ENCODE results near the gene PKP1. TPM values are rescaled to one million over a fixed set of nuclear protein-coding genes. Genes with fewer than 3 reads are reported as not detected.
"Not testable (repeated sequence)": the region's sequence is repeated elsewhere in the genome, so short reads cannot be mapped to it uniquely, and the experiment has no call there.

PKP1 gene
- total and polyA plus RNA-seq, 2 donors from 2014 or later, result 0.47 to 0.63 TPM

GRCh38 chr1:201254625-201255478, 28.5 kb upstream of the PKP1 start:
- Histone ChIP-seq H3K27me3 (ENCODE audit: control insufficient read depth, insufficient read depth, low read length) (no peaks in the 10 kb centered on the region), H3K9me3 (ENCODE audit: control insufficient read depth in 2 of 3, insufficient read depth in 1 of 3, low read length in 3 of 3) (no peaks in the 10 kb centered on the region), H3K4me1 (ENCODE audit: control insufficient read depth in 2 of 3, insufficient read depth in 2 of 3, low read depth in 1 of 3, low read length in 3 of 3) (no peaks in the 10 kb centered on the region), H3K4me3 (ENCODE audit: low read length in 3 of 3) (no peak overlapping the region), H3K27ac (ENCODE audit: low read depth in 2 of 2, low read length in 2 of 2) (no peak overlapping the region), H3K9ac (ENCODE audit: low read length in 3 of 3) (no peak overlapping the region), H3K36me3 (ENCODE audit: control insufficient read depth in 2 of 3, insufficient read depth in 3 of 3, low read length in 3 of 3) (no peaks in the 10 kb centered on the region)
- TF ChIP-seq, protein P1, sequence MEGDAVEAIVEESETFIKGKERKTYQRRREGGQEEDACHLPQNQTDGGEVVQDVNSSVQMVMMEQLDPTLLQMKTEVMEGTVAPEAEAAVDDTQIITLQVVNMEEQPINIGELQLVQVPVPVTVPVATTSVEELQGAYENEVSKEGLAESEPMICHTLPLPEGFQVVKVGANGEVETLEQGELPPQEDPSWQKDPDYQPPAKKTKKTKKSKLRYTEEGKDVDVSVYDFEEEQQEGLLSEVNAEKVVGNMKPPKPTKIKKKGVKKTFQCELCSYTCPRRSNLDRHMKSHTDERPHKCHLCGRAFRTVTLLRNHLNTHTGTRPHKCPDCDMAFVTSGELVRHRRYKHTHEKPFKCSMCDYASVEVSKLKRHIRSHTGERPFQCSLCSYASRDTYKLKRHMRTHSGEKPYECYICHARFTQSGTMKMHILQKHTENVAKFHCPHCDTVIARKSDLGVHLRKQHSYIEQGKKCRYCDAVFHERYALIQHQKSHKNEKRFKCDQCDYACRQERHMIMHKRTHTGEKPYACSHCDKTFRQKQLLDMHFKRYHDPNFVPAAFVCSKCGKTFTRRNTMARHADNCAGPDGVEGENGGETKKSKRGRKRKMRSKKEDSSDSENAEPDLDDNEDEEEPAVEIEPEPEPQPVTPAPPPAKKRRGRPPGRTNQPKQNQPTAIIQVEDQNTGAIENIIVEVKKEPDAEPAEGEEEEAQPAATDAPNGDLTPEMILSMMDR (IDR thresholded peaks at IDR 0.05; ENCODE audit: borderline replicate concordance, extremely low read depth, insufficient read depth), result peak; percentile 90
- no peak for FAIRE-seq
- DNase-seq, result peak; percentile 56 to 85 (median 80)
- intact Hi-C loops (cut with DNase I), result loop anchor here (5.0 kb wide), 1 partner anchor 107 kb away; no protein-coding TSS in a partner anchor

DNA sequence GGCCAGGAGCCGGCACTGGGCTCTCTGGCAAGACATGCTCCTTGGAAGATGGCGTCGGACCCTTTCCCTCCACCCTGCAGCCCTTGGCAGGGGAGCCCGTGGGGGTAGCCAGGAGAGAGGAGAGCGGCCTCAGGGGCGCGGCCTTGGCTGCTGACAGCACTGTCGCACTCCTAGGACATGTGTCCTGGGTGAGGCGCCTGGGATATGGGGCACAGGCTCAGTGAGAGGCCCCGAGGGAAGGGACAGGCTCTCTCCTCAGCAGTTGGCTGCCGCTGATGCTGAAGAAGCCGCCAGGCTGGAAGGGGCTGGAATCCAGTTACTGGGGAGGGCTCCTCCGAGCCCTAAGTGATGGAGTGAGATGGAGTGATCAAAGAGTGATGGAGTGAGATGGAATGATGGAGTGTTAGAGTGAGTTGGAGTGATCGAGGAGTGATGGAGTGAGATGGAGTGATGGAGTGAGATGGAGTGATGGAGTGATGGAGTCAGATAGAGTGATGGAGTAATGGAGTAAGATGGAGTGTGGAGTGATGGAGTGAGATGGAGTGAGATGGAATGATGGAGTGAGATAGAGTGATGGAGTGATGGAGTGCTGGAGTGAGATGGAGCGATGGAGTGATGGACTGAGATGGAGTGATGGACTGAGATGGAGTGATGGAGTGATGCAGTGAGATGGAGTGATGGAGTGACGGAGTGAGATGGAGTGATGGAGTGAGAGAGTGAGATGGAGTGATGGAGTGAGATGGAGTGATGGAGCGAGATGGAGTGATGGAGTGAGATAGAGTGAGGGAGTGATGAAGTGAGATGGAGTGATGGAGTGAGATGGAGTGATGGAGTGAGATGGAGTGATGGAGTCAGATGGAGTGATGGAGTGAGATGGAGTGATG, 27.6 kb upstream of the PKP1 start:
- no peaks in the 10 kb centered on the region for H3K9me3 ChIP-seq (ENCODE audit: control insufficient read depth in 2 of 3, insufficient read depth in 1 of 3, low read length in 3 of 3)
- peaks cover 2% of the 10 kb centered on the region for H3K27me3 ChIP-seq (ENCODE audit: control insufficient read depth, insufficient read depth, low read length)
- no peaks in the 10 kb centered on the region for H3K36me3 ChIP-seq (ENCODE audit: control insufficient read depth in 2 of 3, insufficient read depth in 3 of 3, low read length in 3 of 3)
- H3K27ac ChIP-seq (ENCODE audit: low read depth in 2 of 2, low read length in 2 of 2), result no peak overlapping the region
- TF ChIP-seq, protein P1 (IDR thresholded peaks at IDR 0.05; ENCODE audit: borderline replicate concordance, extremely low read depth, insufficient read depth), result no peak
- no peaks in the 10 kb centered on the region for H3K4me1 ChIP-seq (ENCODE audit: control insufficient read depth in 2 of 3, insufficient read depth in 2 of 3, low read depth in 1 of 3, low read length in 3 of 3)
- intact Hi-C loops (cut with DNase I), result no loop called here
- H3K9ac ChIP-seq (ENCODE audit: low read length in 3 of 3), result no peak overlapping the region
- DNase-seq, result peak in 1 of 5 donors; percentile 63
- no peak for FAIRE-seq
- no peak overlapping the region for H3K4me3 ChIP-seq (ENCODE audit: low read length in 3 of 3)

DNA sequence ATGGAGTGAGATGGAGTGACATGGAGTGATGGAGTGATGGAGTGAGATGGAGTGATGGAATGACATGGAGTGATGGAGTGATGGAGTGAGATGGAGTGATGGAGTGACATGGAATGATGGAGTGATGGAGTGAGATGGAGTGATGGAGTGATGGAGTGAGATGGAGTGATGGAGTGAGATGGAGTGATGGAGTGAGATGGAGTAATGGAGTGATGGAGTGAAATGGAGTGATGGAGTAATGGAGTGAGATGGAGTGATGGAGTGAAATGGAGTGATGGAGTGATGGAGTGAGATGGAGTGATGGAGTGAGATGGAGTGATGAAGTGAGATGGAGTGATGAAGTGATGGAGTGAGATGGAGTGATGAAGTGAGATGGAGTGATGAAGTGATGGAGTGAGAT, 25.2 kb upstream of the PKP1 start:
- H3K27me3 ChIP-seq (ENCODE audit: control insufficient read depth, insufficient read depth, low read length); H3K36me3 ChIP-seq (ENCODE audit: control insufficient read depth in 2 of 3, insufficient read depth in 3 of 3, low read length in 3 of 3); H3K9me3 ChIP-seq (ENCODE audit: control insufficient read depth in 2 of 3, insufficient read depth in 1 of 3, low read length in 3 of 3); H3K4me1 ChIP-seq (ENCODE audit: control insufficient read depth in 2 of 3, insufficient read depth in 2 of 3, low read depth in 1 of 3, low read length in 3 of 3); H3K27ac ChIP-seq (ENCODE audit: low read depth in 2 of 2, low read length in 2 of 2); H3K4me3 ChIP-seq (ENCODE audit: low read length in 3 of 3); DNase-seq; FAIRE-seq; intact Hi-C loops (cut with DNase I); H3K9ac ChIP-seq (ENCODE audit: low read length in 3 of 3): not testable (repeated sequence)

DNA sequence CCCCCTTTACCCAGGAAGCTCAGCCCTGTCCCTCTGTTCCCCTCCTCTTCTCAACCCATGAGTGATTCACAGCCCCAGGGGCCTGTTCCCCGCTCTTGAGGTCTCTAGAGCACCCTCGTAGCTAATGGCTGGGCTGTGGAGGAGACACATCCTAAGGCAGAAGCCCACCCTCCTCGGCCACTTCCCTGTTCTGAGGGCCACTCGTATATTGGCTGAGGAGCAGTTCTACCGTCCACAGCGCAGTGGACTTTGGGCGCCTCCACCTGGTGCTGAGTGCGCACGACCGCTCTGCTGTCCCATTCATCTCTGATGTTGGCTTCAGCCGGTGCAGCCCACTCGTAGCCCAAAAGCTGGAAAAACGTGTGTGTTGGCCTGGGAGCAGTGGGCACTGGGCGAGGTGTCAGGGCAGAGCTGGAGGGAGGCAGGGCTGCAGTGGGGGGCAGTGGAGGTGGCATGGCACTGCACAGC, 24.5 kb upstream of the PKP1 start:
- Histone ChIP-seq H3K36me3 (ENCODE audit: control insufficient read depth in 2 of 3, insufficient read depth in 3 of 3, low read length in 3 of 3) (no peaks in the 10 kb centered on the region), H3K9ac (ENCODE audit: low read length in 3 of 3) (no peak overlapping the region), H3K27me3 (ENCODE audit: control insufficient read depth, insufficient read depth, low read length) (peaks cover 3% of the 10 kb centered on the region), H3K9me3 (ENCODE audit: control insufficient read depth in 2 of 3, insufficient read depth in 1 of 3, low read length in 3 of 3) (no peaks in the 10 kb centered on the region), H3K27ac (ENCODE audit: low read depth in 2 of 2, low read length in 2 of 2) (no peak overlapping the region), H3K4me3 (ENCODE audit: low read length in 3 of 3) (no peak overlapping the region), H3K4me1 (ENCODE audit: control insufficient read depth in 2 of 3, insufficient read depth in 2 of 3, low read depth in 1 of 3, low read length in 3 of 3) (no peaks in the 10 kb centered on the region)
- TF ChIP-seq, protein P1 (IDR thresholded peaks at IDR 0.05; ENCODE audit: borderline replicate concordance, extremely low read depth, insufficient read depth), result no peak
- FAIRE-seq (no peak), DNase-seq (peak in 1 of 5 donors; percentile 44)
- intact Hi-C loops (cut with DNase I), result no loop called here

All from kidney (tissue), 14 donors.